ENCODE results near the gene POGZ. TPM values are rescaled to one million over a fixed set of nuclear protein-coding genes. Genes with fewer than 3 reads are reported as not detected.
"Not testable (repeated sequence)": the region's sequence is repeated elsewhere in the genome, so short reads cannot be mapped to it uniquely, and the experiment has no call there.

The POGZ gene
- total RNA-seq, 1 experiment from 2014 or later, result 27.6 TPM

DNA sequence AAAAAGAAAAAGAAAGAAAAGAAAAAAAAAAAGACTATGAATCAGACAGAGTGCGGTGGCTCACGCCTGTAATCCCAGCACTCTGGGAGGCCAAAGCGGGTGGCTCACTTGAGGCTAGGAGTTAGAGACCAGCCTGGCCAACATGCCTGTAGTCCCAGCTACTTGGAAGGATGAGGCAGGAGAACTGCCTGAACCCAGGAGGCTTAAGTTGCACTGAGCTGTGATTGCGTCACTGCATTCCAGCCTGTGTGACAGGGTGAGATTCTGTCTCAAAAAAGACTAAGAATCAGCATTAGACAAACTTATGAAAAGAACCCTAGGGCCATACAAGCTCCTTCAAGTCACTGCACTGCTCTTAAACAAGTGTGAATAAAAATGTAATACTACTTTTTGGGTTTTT, 43.1 kb downstream of the POGZ start:
- no peak for DNase-seq (ENCODE audit: low read depth)

- no peak for DNase-seq (ENCODE audit: low read depth)
Measured at GRCh38 chr1:151411884-151412283, 47.4 kb downstream of the POGZ start.

DNA sequence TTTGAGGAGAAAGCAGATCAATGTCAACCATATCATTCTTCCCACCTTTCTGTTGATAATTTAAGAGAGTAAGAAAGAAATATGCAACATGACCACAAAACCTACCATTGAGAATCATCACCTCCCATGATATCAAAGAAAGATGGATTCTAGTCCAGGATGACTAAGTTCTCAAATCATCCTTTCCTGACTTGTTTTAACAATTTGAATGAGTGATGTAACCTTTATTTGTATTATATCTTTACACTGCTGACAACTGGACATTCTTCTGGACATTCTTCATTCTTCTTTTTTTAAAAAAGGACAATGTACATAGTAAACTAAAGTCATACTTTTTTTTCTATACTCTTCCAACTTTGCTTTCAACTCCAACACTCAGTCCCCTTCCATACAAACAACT, 50.4 kb downstream of the POGZ start:
- no peak for DNase-seq (ENCODE audit: low read depth)

GRCh38 chr1:151407304-151407703, 52.0 kb downstream of the POGZ start:
- DNase-seq (ENCODE audit: low read depth), result no peak

- no peak for DNase-seq (ENCODE audit: low read depth)
Measured at GRCh38 chr1:151406176-151406575, 53.1 kb downstream of the POGZ start.

DNA sequence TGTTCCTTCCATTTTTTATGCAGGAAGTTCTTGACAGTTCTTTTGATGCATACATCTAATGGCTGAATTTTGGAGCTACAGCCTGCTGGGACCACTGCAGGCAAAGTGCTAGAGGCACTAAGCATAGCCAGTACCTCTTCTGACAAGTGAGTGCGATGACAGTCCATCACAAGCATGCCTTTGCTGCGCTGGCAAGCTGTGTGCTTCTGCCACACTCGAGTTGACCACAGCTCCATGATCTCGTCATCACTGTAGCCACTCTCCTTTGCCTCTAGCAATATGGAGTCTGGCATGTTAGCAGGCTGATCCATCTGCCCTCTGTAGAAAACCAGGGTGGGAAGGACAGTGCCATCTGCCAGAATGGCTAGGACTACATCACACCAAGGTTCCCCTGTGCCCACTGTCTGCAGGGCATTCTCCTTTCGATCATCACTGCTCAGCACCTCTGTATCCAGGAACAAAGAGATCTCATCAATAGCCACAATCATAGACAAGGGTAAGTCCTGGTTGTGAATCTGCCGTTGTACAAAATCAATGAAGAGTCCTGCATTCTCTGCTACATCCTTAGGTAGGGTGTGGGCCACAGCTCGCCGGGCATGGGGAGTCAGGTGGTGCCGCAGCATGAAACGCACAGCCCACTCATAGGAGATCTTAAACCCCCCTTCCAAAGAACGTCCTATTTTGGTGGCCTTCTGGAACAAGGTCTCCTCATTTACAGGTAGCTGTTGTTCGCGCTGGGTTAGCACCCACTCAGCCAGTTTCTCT, 53.9 kb downstream of the POGZ start:
- DNase-seq (ENCODE audit: low read depth), result no peak

GRCh38 chr1:151403612-151404011, 55.7 kb downstream of the POGZ start:
- DNase-seq (ENCODE audit: low read depth), result no peak

DNA sequence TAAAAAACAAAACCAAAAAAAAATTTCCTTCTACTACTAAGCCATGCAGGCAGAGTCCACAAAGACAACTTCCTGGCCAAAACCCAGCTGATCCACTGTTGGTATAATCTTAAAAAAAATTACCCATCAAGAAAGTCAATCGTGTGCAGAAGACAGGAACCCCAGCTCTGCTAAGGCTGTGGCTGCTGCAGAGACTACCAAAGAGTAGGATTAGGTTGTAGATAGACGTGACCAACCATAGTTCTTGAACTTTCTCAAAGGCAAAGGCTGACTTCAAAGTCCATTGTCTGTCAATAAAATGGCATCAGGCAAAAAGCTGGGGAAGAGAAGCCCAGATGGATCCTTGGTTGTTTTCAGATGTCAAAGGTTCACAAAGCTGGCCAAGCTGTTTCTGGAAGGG, 56.5 kb downstream of the POGZ start:
- no peak for DNase-seq (ENCODE audit: low read depth)

- DNase-seq (ENCODE audit: low read depth), result no peak
Measured at GRCh38 chr1:151401860-151402259, 57.4 kb downstream of the POGZ start.

DNA sequence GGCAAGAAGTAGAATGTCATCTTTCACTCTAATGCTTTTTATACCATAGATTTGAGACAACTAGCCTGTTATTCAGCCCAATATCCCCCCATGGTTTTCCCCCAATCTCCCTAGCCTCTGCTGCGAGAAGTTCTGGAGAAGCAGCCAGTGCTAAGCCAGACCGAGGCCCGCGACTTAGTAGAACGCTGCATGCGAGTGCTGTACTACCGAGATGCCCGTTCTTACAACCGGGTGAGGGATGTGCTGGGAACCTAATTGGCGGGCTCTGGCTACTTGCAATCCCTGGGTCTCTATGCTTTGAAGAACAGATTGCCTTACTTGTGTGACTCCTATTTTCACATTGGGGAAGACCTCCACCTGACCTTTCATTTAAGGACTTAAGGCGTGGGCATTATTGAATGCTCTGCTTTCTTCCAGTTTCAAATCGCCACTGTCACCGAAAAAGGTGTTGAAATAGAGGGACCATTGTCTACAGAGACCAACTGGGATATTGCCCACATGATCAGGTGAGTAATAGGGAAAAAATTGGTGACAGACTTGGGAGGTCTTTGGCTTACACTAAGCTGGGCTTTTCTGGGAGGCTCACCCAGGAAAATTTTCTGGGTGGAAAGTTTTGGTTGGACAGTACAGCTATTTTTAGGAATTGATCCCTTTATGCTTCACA, 58.0 kb downstream of the POGZ start:
- peak; percentile 43 for DNase-seq (ENCODE audit: low read depth)

DNA sequence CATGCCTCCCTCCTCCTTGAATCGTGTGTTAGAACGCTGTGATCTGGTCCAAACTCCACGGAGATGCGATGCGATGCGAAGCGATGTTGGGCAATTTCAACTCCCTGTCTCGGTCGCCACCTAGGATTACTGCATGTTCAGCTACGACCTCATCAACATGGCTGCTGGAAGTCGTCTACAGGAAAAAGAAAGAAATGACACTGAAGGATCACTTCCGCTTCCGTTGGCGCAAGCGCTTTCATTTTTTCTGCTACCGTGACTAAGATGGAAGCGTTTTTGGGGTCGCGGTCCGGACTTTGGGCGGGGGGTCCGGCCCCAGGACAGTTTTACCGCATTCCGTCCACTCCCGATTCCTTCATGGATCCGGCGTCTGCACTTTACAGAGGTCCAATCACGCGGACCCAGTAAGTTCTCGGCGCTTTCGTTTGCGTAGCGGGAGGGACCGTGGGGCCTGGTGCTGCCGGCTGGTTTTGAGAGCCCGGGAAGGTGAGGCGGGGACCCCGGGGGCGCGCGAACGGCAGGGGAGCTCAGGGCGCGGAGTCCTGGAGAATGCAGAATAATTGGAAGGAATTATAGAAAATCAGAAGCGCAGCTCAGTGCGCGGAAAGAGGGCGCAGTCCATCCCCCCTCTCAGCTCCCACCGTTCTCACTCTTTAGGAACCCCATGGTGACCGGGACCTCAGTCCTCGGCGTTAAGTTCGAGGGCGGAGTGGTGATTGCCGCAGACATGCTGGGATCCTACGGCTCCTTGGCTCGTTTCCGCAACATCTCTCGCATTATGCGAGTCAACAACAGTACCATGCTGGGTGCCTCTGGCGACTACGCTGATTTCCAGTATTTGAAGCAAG, 59.7 kb downstream of the POGZ start, which contains the start of gene PSMB4:
Gene PSMB4, plus strand, starts transcription at position 250 of the 848 bp plus-strand sequence. Its CDS starts 15 bp downstream, at position 265.
- DNase-seq (ENCODE audit: low read depth), result peak; percentile 88

- not testable (repeated sequence) for DNase-seq (ENCODE audit: low read depth)
Measured at GRCh38 chr1:151396265-151396664, 63.0 kb downstream of the POGZ start.

GRCh38 chr1:151393583-151393982, 65.7 kb downstream of the POGZ start:
- no peak for DNase-seq (ENCODE audit: low read depth)

GRCh38 chr1:151391079-151391563, 68.2 kb downstream of the POGZ start:
- DNase-seq (ENCODE audit: low read depth), result no peak

GRCh38 chr1:151390221-151391078, 68.8 kb downstream of the POGZ start:
- not testable (repeated sequence) for DNase-seq (ENCODE audit: low read depth)

DNA sequence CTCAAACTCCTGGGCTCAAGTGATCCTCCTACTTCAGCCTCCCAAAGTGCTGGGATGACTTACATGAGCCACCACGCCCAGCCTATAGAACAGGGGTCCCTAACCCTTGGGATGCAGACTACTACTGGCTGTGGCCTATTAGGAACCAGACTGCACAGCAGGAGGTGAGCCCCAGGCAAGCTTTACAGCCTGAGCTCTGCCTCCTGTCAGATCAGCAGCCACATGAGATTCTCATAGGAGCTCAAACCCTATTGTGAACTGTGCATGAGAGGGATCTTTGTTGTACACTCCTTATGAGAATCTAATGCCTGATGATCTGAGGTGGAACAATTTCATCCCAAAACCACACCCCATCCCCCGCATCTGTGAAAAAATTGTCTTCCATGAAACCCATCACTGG, 73.3 kb downstream of the POGZ start:
- no peak for DNase-seq (ENCODE audit: low read depth)

DNA sequence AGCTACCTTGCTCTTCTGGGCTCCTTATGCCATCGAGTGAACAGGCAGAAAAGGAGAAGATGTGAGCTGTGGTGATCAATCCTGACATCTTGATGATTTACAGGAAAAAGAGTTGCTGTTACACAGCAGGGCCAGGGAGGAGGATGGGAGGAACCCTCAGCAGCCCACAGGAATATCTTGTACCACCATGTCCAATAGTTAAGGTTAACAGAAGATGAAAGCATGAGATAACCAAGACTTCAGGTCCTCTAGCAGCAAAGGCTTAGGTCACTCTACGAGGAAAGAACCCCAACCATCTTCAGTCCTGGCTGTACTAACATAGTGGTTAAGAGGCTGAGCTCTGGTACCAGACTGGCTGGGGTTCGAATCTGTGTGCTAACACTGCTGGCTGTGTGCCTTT, 74.7 kb downstream of the POGZ start:
- DNase-seq (ENCODE audit: low read depth), result no peak

DNA sequence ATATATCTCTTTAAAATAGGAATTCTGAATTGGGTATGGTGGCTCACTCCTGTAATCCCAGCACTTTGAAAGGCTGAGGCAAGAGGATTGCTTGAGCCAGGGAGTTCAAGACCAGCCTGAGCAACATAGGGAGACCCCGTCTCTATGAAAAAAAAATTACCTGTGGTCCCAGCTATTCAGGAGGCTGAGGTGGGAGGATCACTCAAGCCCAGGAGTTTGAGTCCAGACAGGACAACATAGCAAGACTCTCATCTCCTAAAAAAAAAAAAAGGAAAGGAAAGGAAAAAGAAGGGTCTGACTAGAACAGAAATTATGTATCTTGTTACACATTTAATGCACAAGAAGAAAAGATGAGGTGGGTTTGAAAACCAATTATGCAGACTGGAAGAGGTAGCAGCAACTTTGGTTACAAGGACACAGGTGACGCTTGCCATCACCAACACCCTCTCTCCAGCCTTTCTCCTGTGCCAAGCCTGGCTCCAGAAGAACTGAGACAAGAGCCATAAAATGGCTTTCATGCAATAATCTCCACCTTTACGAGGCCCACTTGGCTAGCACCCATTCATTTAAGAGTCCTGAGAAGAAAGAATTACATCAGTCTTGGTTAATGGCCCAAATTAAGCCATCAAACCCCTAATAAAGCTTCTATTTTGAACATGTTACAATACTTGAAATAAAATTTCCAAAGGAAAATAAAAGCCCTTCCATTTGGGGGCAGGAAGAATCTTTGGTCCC, 82.0 kb downstream of the POGZ start:
- no peak for DNase-seq (ENCODE audit: low read depth)

DNA sequence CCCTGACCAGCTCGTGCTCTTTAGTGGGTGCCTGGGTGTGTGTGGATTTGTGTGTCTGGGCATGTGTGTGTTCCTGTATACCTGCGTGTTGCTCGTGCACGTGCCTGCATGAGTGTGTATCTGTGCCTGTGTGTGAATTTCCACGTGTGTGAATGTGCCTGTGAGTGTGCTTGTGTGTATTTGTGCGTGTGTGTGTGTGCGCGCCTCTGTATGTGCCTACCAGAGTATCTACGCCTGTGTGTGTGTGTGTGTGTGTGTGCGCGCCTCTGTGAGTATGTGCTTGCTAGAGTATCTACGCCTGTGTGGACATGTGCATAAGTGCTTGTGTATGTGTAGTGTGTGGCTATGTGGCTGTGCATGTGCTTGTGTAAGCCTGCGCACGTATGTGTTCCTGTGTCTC, 86.1 kb downstream of the POGZ start:
- DNase-seq (ENCODE audit: low read depth), result no peak
